Large intestine (tissue), 3 donors: Measurements from ENCODE around the gene APLP2. TPM values are rescaled to one million over a fixed set of nuclear protein-coding genes. Genes with fewer than 3 reads are reported as not detected.
"Not testable (repeated sequence)": the region's sequence is repeated elsewhere in the genome, so short reads cannot be mapped to it uniquely, and the experiment has no call there.

Experiments used
- DNase-seq, 2 donors: peaks; one replicate each; pipeline versions ENCODE4 v3.0.0 to v3.0.0-alpha.2; 2013
- H3K27ac ChIP-seq: one replicate; pipeline ENCODE4 v1.5.1; 2013; ENCODE audit warnings: low read length
- H3K27me3 ChIP-seq: 2 replicates; pipeline ENCODE4 v1.6.1; 2013; ENCODE audit warnings: low read length; ENCODE audit not compliant: control insufficient read depth, insufficient read depth
- H3K36me3 ChIP-seq: 2 replicates; pipeline ENCODE4 v1.6.1; 2013; ENCODE audit warnings: low read length; ENCODE audit not compliant: control insufficient read depth, insufficient read depth
- H3K4me1 ChIP-seq: one replicate; pipeline ENCODE4 v1.6.1; 2013; ENCODE audit warnings: low read length; ENCODE audit not compliant: control insufficient read depth, insufficient read depth
- H3K4me3 ChIP-seq: one replicate; pipeline ENCODE4 v1.5.1; 2013; ENCODE audit warnings: low read length
- H3K9me3 ChIP-seq: one replicate; pipeline ENCODE4 v1.6.1; 2013; ENCODE audit warnings: mild to moderate bottlenecking, low read depth, low read length, moderate library complexity; ENCODE audit not compliant: control insufficient read depth
- WGBS: methylation state at CpG from one replicate; pipeline ENCODE4 v1.1.5; 2013; ENCODE audit warnings: low lambda C conversion rate; ENCODE audit not compliant: insufficient coverage; 5-methylcytosine and 5-hydroxymethylcytosine counted together
- polyA plus RNA-seq: library from polyadenylated mRNA; unstranded; fragments of 120-200 nt; gene quantifications from one replicate; pipeline ENCODE4 v1.2.1, GENCODE V29; 2013

The APLP2 gene
- polyA plus RNA-seq, 1 donor = 403 TPM

- peak; percentile 81 to 87 for DNase-seq
- Histone ChIP-seq H3K27me3 (peaks cover 14% of the 10 kb centered on the region), H3K4me1 (peaks cover 59% of the 10 kb centered on the region), H3K4me3 (peak overlapping the region; percentile 81), H3K9me3 (no peaks in the 10 kb centered on the region), H3K36me3 (peaks cover 7% of the 10 kb centered on the region), H3K27ac (peak overlapping the region; percentile 94)
- 60% methylated on average over 1 of the region's 5 CpGs for WGBS
Observed at GRCh38 chr11:130162733-130163132, 93.0 kb downstream of the APLP2 start.

DNA sequence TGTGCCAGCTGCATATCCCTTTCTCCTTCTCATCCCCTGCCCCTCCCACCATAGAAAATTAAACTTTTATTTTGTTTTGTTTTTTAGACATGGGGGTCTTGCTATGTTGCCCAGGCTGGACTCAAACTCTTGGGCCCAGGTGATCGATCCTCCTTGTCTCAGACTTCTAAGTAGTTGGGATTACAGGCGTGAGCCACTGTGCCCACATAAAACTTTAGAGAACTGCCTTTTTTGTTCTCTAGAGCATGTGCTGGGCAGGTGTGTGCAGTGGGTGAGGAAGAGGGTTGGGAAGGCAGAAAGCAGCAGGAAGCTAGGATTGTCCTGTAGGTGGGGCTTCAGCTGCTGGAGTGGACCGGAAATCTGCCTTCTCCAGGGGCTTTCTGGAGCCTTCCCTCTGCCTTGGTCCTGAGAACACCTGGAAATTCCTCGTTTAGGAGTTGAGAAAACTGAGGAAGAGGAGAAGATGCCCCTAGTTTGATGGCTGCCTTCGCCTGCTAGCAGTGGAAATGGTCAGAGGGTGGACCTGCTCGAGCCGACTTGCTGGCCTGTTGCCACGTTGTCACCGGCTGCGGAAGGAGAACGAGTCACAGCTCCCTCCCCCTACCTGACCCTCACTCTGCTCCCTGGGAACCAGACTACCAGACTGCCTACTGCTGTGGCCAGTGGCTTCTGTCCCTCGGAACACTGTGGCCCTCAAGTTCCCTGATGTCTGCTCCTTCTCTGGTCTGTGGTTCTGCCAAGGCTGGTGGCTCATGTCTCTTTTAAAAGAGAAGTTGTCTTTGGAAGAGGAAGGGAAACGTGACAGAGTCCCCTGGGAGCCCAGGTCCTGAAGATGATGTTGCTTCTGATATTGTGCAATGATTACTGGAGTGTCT lies 93.9 kb downstream of the APLP2 start:
- peak in 1 of 2 donors; percentile 66 for DNase-seq
- Histone ChIP-seq H3K4me3 (no peak overlapping the region), H3K27ac (peak overlapping the region; percentile 94), H3K36me3 (peaks cover 9% of the 10 kb centered on the region), H3K9me3 (no peaks in the 10 kb centered on the region), H3K4me1 (peaks cover 63% of the 10 kb centered on the region), H3K27me3 (peaks cover 14% of the 10 kb centered on the region)
- no CpG with 5 or more reads among the region's 13 CpGs for WGBS

DNA sequence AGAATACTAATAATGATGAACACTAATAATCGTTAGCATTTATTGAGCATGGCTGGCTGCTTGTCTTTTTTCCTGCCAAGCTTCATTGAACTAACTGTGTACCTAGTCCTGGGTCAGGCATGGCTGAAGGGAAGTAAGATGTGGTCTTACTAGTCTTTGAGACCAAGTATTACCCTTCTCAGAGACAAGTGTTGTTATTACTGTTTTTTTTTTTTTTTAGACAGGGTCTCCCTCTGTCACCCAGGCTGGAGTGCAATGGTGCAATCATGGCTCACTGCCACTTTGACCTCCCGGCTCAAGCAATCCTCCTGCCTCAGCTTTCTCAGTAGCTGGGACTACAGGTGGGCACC lies 94.5 kb downstream of the APLP2 start:
- Histone ChIP-seq H3K27ac (peak overlapping the region; percentile 94), H3K27me3 (peaks cover 10% of the 10 kb centered on the region), H3K4me1 (peaks cover 60% of the 10 kb centered on the region), H3K9me3 (no peaks in the 10 kb centered on the region), H3K36me3 (peaks cover 10% of the 10 kb centered on the region), H3K4me3 (no peak overlapping the region)
- no peak for DNase-seq
- WGBS = 80% methylated on average over 1 of the region's 2 CpGs

DNA sequence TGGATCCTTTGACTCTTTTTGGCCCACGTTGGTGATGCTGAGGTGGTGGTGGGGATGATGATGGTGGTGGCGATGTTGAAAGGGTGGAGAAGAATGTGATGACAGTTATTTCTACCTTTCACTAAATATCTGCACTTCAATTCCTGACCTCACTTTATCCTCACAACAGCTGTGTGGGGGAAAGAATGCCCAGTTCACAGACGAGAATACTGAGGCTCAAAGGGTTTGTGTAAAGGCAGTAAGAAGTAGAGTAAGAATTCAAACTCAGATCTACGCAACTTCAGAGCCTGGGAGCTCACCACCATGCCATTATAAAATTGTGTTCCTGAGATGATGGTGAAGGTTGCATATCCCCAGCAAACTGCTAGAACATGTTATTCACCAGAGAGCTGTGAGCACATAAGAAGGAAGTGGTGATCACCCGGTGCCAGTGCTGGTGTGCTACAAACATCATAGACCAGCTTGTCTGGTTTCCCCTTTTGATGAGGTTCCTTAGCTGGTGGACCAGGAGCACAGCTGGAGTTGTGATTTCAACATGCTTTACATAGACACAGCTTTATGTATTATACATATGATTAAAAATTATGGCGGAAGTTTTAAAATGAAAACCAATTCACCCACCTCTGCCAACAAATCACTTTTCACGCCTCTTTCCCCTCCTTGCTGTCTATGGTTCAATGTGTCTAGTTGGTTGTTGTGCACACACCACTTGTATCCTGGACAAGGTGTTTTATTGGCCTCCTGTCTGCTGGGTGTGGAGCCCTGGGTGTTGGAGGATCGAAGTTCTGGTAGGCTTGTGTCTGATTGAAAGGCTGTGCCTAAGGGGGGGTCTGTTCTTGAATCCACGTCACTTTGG lies 96.1 kb downstream of the APLP2 start:
- WGBS = 80% methylated on average over 2 of the region's 9 CpGs
- Histone ChIP-seq H3K4me3 (no peak overlapping the region), H3K27me3 (peaks cover 4% of the 10 kb centered on the region), H3K36me3 (peaks cover 10% of the 10 kb centered on the region), H3K27ac (peak overlapping the region; percentile 80), H3K4me1 (peaks cover 69% of the 10 kb centered on the region), H3K9me3 (no peaks in the 10 kb centered on the region)
- no peak for DNase-seq

DNA sequence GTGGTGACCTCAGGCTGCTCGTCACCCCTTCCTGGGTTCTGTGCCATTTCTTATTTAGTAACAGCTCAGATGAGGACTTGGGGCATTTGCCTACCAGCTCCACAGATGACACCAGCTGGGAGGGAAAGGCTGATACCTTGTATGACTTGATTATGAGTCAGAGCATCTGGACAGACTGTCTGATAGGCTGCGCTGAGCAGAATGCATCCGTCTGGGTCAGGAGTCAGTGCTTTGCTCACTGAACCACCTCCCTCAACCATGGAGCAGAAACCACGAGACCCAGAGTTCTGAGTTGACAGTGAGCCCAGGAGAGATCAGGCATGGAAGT lies 96.7 kb downstream of the APLP2 start:
- Histone ChIP-seq H3K4me3 (no peak overlapping the region), H3K4me1 (peaks cover 69% of the 10 kb centered on the region), H3K27ac (peak overlapping the region; percentile 80), H3K9me3 (no peaks in the 10 kb centered on the region), H3K27me3 (no peaks in the 10 kb centered on the region), H3K36me3 (peaks cover 10% of the 10 kb centered on the region)
- DNase-seq = peak; percentile 83 to 89
- WGBS = no CpG with 5 or more reads among the region's 4 CpGs

DNA sequence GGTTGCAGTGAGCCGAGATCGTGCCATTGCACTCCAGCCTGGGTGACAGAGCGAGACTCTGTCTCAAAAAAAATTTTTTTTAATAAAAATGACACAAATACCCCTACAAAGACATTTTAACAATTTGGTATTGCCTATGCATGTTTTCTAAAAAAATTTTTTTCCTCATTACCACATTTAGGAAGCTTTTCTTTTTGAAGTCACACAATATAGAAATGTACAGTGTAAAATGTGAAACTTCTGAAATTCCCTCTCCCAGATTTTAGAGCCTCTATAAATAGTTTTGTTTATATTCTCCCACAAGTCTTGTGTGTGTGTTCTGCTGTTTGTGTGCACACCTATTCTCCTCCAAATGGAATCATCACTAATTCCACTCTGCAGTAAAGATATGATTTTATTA lies 97.5 kb downstream of the APLP2 start:
- DNase-seq = no peak
- Histone ChIP-seq H3K4me1 (peaks cover 70% of the 10 kb centered on the region), H3K36me3 (peaks cover 9% of the 10 kb centered on the region), H3K4me3 (no peak overlapping the region), H3K9me3 (no peaks in the 10 kb centered on the region), H3K27me3 (no peaks in the 10 kb centered on the region), H3K27ac (peak overlapping the region; percentile 80)
- no CpG with 5 or more reads among the region's 3 CpGs for WGBS

- 71% methylated on average over 2 of the region's 7 CpGs for WGBS
- Histone ChIP-seq H3K27me3 (no peaks in the 10 kb centered on the region), H3K9me3 (no peaks in the 10 kb centered on the region), H3K27ac (peak overlapping the region; percentile 80), H3K4me1 (peaks cover 61% of the 10 kb centered on the region), H3K4me3 (no peak overlapping the region), H3K36me3 (peaks cover 6% of the 10 kb centered on the region)
- no peak for DNase-seq
Observed at GRCh38 chr11:130168105-130168504, 98.4 kb downstream of the APLP2 start.

GRCh38 chr11:130170345-130170744 lies 100.7 kb downstream of the APLP2 start:
- 100% methylated on average over 1 of the region's 8 CpGs for WGBS
- DNase-seq = no peak
- Histone ChIP-seq H3K4me1 (peaks cover 42% of the 10 kb centered on the region), H3K27me3 (no peaks in the 10 kb centered on the region), H3K9me3 (peaks cover 3% of the 10 kb centered on the region), H3K36me3 (peaks cover 11% of the 10 kb centered on the region), H3K4me3 (no peak overlapping the region), H3K27ac (peak overlapping the region; percentile 28)

GRCh38 chr11:130171534-130171933 lies 101.8 kb downstream of the APLP2 start:
- Histone ChIP-seq H3K27ac (peak overlapping the region; percentile 17), H3K4me3 (no peak overlapping the region), H3K27me3 (no peaks in the 10 kb centered on the region), H3K4me1 (peaks cover 30% of the 10 kb centered on the region), H3K36me3 (peaks cover 11% of the 10 kb centered on the region), H3K9me3 (peaks cover 3% of the 10 kb centered on the region)
- WGBS = 20% methylated on average over 1 of the region's 5 CpGs
- no peak for DNase-seq

GRCh38 chr11:130172001-130172400 lies 102.3 kb downstream of the APLP2 start:
- peaks cover 29% of the 10 kb centered on the region for H3K4me1 ChIP-seq
- not testable (repeated sequence) for H3K27me3 ChIP-seq, H3K9me3 ChIP-seq, H3K4me3 ChIP-seq, DNase-seq
- no CpG with 5 or more reads among the region's 3 CpGs for WGBS
- peak overlapping the region; percentile 17 for H3K27ac ChIP-seq
- H3K36me3 ChIP-seq = peaks cover 11% of the 10 kb centered on the region
